HFFc6 (cell line): ENCODE data around the gene DEDD. TPM values are rescaled to one million over a fixed set of nuclear protein-coding genes. Genes with fewer than 3 reads are reported as not detected.

Source experiments
- DNase-seq: peaks from one replicate; pipeline ENCODE4 v3.0.0-alpha.2; 2018
- H3K27ac Mint-ChIP-seq: 2 replicates; pipeline ENCODE4 v1.8.0; 2020; ENCODE audit warnings: mild to moderate bottlenecking, mixed read lengths
- H3K27me3 Mint-ChIP-seq: 2 replicates; pipeline ENCODE4 v1.8.0; 2021; ENCODE audit warnings: mild to moderate bottlenecking, moderate library complexity, mixed read lengths; ENCODE audit not compliant: insufficient read depth
- H3K36me3 Mint-ChIP-seq: 2 replicates; pipeline ENCODE4 v1.8.0; 2021; ENCODE audit warnings: low read depth, mixed read lengths
- H3K4me1 Mint-ChIP-seq: 2 replicates; pipeline ENCODE4 v1.8.0; 2020; ENCODE audit warnings: low read depth, mixed read lengths
- H3K4me3 Mint-ChIP-seq: 2 replicates; pipeline ENCODE4 v1.8.0; 2020; ENCODE audit warnings: mild to moderate bottlenecking, moderate library complexity, mixed read lengths
- H3K9me3 Mint-ChIP-seq: 2 replicates; pipeline ENCODE4 v1.8.0; 2020; ENCODE audit warnings: mild to moderate bottlenecking, mixed read lengths
- CTCF ChIP-seq: fragments of 200-600 bp; sonication (generic); IDR thresholded peaks from 2 replicates; pipeline ENCODE4 v1.5.0; 2021; ENCODE audit warnings: antibody characterized with exemption, mild to moderate bottlenecking
- total RNA-seq, 6 experiments: library from RNA; stranded (reverse); fragmentation: NEBNext Ultra II Directional; extraction: Animal tissue kit (Norgen Biotek cat#: 25700); gene quantifications; 2 replicates in 1 of 6; 3 replicates in 5 of 6; pipeline ENCODE4 v1.2.3, GENCODE V29; 2021

The DEDD gene
- total RNA-seq, 6 experiments from 2014 or later: 29.8 to 39.2 (median 36.0) TPM

DNA sequence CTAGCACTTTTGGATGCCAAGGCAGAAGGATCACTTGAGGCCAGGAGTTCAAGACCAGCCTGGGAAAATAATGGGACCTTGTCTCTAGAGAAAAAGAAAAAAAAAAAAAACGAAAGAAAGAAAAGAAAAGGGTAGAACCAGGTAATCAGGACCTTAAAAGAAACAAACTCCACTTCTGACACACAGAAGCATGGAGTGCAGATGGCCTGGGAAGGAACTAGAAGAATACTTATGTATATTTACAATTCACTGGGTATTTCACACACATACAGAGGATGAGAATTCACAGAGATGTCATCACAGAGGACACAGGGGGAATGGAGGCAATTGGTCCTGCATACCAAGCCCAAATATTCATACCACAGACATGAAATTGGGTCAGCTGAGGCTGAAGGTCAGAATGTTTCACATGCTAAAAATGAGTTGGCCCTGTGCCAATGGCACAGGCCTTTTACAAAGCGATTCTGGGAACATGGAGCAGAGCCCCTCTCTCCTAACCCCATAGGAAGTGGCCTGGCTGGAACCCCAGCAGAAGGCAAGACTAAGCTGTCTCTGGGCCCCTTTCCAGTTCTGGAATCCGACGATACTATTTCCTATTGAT, 40.4 kb upstream of the DEDD start:
- peak; percentile 88 for DNase-seq
- TF ChIP-seq CTCF: no peak
- H3K9me3 Mint-ChIP-seq: no peaks in the 10 kb centered on the region; the same call in 1 of the 2 replicates
- H3K27ac Mint-ChIP-seq: peak overlapping the region; percentile 74
- peaks cover 3% of the 10 kb centered on the region for H3K27me3 Mint-ChIP-seq
- peak overlapping the region; percentile 29; the same call in 1 of the 2 replicates for H3K4me3 Mint-ChIP-seq
- H3K4me1 Mint-ChIP-seq: peaks cover 48% of the 10 kb centered on the region
- H3K36me3 Mint-ChIP-seq: peaks cover 30% of the 10 kb centered on the region

GRCh38 chr1:161172349-161172748, 39.9 kb upstream of the DEDD start:
- Mint-ChIP-seq H3K9me3 (no peaks in the 10 kb centered on the region; the same call in 1 of the 2 replicates), H3K4me1 (peaks cover 45% of the 10 kb centered on the region), H3K36me3 (peaks cover 30% of the 10 kb centered on the region), H3K27me3 (peaks cover 3% of the 10 kb centered on the region), H3K27ac (peak overlapping the region; percentile 74), H3K4me3 (peak overlapping the region; percentile 29)
- no peak for TF ChIP-seq CTCF
- DNase-seq: no peak

GRCh38 chr1:161171696-161172095, 39.2 kb upstream of the DEDD start:
- no peak for TF ChIP-seq CTCF
- Mint-ChIP-seq H3K27me3 (peaks cover 3% of the 10 kb centered on the region), H3K36me3 (peaks cover 30% of the 10 kb centered on the region), H3K4me1 (peaks cover 49% of the 10 kb centered on the region), H3K27ac (peak overlapping the region; percentile 74), H3K4me3 (no peak overlapping the region), H3K9me3 (no peaks in the 10 kb centered on the region; the same call in 1 of the 2 replicates)
- no peak for DNase-seq

GRCh38 chr1:161171191-161171590, 38.7 kb upstream of the DEDD start:
- Mint-ChIP-seq H3K9me3 (no peaks in the 10 kb centered on the region; the same call in 1 of the 2 replicates), H3K36me3 (peaks cover 30% of the 10 kb centered on the region), H3K27ac (peak overlapping the region; percentile 61; the same call in 1 of the 2 replicates), H3K4me1 (peaks cover 44% of the 10 kb centered on the region), H3K4me3 (no peak overlapping the region), H3K27me3 (no peaks in the 10 kb centered on the region; the same call in none of the 2 replicates)
- DNase-seq: no peak
- peak; percentile 66 for TF ChIP-seq CTCF

DNA sequence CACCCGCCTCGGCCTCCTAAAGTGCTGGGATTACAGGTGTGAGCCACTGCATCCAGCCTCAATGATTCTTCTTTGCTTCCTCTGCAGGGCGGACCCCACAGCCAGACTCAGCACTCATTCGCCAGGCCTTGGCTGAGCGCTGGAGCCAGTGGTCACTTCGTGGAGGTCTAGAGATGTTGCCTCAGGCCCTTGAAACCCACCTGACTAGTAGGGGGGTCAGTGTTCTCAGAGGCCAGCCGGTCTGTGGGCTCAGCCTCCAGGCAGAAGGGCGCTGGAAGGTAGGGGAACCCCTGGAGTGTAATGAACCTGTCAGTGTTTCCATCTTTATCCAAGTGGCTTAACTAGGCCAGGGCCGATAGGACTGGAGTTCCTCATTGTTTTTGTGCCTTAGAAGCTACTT, 36.4 kb upstream of the DEDD start:
- no peak for DNase-seq
- Mint-ChIP-seq H3K27ac (no peak overlapping the region), H3K27me3 (no peaks in the 10 kb centered on the region; the same call in none of the 2 replicates), H3K9me3 (no peaks in the 10 kb centered on the region), H3K4me1 (peaks cover 44% of the 10 kb centered on the region), H3K4me3 (no peak overlapping the region), H3K36me3 (peaks cover 15% of the 10 kb centered on the region)
- no peak for TF ChIP-seq CTCF
